ENCODE results near the gene GPC6.

The GPC6 gene

GRCh38 chr13:93753639-93754038 is 527.0 kb downstream of the GPC6 start:
- no peak for DNase-seq

- no peak for DNase-seq
These were observed 528.7 kb downstream of the GPC6 start for GRCh38 chr13:93755341-93755740.

DNA sequence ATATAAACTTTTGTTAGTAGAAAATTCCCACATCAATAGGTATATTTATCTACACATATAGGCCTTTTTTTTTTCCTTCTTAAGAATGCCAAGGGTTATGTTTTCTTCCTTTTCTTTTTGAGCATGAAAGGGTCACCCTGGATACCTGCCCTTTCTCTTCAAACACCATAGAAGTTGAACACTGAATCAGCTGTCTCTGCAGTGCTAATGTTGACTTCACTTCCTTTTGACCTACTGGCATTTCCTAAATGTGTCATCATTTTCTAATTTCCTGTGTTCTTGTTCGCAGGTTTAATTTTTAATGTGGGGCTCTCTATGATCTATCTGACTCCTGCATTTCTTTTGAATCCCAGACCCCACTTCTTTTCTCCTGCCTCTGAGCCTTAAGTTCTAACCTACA is 532.0 kb downstream of the GPC6 start:
- DNase-seq = no peak

DNA sequence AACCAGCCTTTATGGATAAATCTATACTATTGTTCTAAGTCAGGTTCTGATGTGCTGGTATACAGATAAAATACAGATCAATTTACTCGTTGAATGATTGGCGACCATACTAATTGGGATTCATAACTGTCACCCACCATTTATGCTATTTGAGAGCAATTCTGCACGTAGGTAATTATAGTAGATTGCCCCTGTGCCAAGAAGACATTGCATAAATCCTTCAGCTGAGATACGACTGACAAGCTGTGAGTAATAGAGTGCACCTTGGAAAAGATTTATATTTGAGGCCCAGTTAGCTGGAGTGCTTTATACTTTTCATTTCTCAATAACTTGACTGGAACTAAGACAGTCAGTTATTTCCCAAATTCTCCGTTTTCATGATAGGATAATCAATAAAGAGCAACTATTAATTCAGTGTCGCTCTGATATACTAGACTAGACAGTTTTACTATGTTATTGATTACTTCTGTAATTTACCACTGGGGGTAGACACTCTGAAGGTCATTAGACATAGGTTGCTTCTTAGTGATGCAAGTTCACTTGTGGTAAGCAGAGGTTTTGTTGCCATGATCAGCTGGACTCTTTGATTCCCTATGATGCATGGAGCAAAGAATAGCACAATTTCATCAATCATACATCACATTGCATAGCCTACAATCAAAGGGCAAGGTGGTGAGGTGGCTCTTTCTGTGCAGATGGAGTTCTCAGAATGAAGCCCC is 536.3 kb downstream of the GPC6 start:
- no peak for DNase-seq

DNA sequence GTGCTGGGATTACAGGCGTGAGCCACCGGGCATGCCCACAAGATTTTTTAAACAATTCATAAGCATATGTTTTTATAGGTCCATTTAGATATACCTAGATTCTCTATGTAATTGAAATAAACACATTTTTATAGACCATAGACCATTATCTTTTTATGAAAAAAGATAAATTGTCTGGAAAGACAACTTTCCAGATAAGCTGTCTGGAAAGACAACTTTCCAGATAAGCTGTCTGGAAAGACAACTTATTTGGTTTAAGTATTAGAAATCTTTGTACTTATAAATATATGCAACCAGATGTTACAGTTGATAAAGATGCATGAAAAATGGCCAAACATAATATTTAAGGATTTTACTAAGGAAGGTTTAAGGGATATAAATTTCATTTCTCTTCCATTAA is 538.5 kb downstream of the GPC6 start:
- no peak for DNase-seq

DNA sequence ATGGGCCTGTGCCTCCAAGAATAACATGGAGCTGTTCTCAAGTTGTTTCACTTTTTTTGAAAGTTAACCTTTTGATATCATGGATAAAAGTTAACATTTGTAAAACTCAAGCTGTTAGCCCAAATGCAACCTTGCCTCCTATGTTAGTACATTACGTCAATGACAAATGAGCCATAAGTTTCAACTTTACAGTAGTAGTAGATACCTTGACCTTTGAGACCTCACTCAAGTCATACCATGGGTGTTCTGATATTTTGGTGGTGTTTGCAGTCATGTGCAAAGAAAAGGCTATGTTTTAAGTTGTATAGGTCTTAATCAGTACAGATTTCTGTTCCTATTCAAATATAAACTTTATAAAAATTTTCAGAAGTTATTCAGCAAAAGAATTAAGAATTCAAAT is 539.2 kb downstream of the GPC6 start:
- no peak for DNase-seq

- no peak for DNase-seq
These were observed 540.1 kb downstream of the GPC6 start for GRCh38 chr13:93766719-93767118.

GRCh38 chr13:93767180-93767916 is 540.7 kb downstream of the GPC6 start:
- no peak for DNase-seq

DNA sequence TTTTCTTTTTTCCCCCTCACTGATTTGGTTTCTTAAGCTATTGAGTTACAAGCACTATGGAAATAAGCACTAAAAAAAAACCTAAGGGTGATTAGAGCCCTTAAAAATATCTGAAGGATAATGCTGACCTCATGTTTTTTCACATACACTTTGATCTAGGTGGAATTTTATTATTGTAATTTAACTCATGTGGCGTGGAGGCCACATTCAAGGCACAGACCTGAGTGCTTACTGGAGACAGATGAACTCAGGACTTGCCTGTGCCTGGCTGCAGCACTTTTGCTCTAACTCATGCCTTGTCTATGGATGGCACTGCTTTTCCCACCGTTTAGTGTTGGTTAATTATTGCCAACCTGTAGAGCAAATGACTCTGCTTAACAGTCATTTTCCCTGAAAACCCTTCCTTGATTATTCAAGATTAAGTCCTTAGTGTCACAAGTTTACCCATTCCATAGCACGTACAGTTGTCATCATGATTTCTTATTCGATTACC is 541.4 kb downstream of the GPC6 start:
- no peak for DNase-seq

GRCh38 chr13:93769101-93769500 is 542.5 kb downstream of the GPC6 start:
- DNase-seq = no peak

- no peak for DNase-seq
These were observed 543.0 kb downstream of the GPC6 start for GRCh38 chr13:93769607-93770006.

GRCh38 chr13:93771227-93771626 is 544.6 kb downstream of the GPC6 start:
- no peak for DNase-seq

DNA sequence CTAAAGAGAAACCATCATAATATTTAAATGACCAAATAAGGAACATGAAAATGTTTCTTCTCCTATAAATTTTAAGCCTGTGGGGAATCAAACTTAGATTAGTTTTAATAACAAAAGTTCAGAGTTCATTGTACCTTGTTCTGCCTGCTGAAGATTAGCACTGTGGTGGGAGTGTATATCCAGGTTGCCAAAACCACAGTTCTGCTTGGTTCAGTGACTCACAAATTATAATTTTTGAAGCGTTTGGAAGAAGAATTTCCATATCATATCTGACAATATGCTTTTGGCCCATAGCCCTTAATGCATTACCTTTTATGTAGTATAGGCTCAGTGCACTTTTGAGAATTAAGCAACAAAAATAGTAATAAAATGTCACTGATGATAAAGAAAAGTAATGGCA is 545.2 kb downstream of the GPC6 start:
- no peak for DNase-seq

DNA sequence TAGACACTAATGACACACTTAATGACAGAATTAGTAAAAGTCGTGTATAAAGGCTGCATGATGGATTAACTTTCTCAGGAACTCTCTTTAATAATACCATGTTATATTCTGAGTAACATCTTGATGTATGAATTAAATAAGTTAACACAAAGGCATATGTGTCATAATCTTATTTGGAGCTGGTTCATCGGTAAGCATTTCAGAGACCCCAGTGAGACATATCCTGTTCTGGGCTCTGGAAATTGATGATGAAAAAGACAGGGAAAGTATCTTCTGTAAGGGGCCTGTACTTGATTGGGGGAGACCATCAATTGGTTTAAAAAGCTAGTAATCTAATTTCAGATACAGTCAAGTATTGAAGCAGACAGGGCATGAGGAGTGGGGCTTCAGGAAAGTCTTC is 547.9 kb downstream of the GPC6 start:
- DNase-seq = no peak

GRCh38 chr13:93775027-93775426 is 548.4 kb downstream of the GPC6 start:
- DNase-seq = no peak

DNA sequence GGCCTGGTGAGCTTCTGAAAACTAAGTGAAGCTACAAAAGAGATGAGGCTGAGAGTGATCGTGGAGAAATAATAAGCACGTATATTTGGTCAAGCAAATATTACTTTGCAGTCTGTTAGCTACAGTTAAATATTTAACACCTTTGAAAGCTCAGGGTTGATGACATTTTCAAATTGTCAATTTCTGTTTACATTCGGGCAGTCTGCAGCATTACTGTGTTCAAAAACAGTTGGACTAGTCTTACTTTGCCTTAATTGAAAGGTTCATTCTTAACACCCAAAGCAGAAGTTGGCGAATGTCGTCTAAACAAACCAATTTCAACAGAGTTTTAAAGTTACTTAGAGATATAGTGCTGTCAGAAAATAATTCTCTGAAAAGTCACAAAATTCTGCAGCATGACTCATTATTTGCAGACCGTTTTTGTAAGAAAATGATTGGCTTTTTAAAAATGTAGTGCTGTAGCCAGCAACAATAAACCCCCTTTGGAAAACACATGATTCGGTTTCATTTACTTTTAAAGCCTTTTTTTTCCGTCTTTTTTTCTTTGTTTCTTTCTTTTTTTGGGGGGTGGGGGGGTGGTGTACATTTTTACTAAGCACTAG is 549.0 kb downstream of the GPC6 start:
- DNase-seq = peak; percentile 10

GRCh38 chr13:93776936-93777335 is 550.3 kb downstream of the GPC6 start:
- no peak for DNase-seq

GRCh38 chr13:93777504-93777903 is 550.9 kb downstream of the GPC6 start:
- DNase-seq = no peak

DNA sequence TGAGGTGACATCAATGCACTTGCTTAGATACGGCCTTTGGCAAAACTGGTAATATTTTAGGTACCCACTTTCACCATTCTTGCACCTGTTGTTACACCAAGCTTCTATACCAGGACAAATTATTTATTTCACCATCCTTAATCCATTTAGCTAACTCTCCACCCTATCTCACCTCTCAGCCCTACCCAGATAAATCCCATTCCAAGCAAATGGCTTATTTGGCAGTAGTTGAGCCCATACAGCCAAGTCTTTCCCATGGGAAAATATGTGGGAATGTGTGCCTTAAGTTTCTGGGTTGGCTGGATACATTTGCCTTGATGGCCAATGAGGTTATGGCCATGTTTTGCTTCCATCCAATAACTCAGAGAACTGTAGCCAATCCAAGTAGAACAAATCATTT is 551.9 kb downstream of the GPC6 start:
- DNase-seq = no peak

DNA sequence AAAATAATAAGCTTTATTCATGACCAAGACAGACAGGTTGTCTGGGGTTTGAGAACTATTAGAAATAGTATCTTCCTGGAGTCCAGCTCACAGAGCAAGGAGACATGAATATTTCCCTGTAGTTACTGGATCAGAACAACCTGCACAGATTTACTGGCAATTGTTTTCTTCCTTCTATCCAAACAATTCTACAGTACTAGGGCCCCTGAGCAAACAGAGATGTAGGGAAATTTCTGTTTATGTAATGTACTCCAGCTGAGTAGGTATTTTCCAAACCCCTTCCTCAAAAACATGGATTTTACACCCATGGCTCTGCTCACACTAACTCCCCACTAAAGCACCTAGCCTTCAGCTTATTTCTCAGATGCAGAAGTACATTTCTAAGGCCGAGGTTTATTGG is 557.6 kb downstream of the GPC6 start:
- DNase-seq = no peak

GRCh38 chr13:93786846-93787489 is 560.4 kb downstream of the GPC6 start:
- no peak for DNase-seq

DNA sequence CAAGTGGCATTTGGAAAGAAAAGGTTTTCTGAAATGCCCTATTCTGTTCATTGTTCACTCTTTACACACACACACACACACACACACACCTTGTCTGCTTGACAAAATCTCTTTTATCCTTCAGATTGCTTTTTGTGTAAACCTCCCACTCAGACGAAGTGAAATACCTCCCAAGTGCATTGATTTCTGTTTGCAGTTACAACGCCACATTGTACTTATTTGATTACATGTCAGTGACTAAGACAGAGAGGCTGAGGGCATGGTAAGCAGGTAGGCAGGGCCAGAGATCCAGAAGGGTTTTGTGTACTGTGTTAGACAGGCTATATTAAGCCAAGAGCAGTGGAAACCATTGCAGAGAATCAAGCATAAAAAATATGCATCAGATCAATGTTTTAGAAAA is 561.8 kb downstream of the GPC6 start:
- no peak for DNase-seq

GRCh38 chr13:93789058-93789457 is 562.5 kb downstream of the GPC6 start:
- no peak for DNase-seq

Measured in amniotic stem cell (primary cell).